Muscle of arm (tissue), 14 donors: Measurements from ENCODE around the gene ZNF503. TPM values are rescaled to one million over a fixed set of nuclear protein-coding genes. Genes with fewer than 3 reads are reported as not detected.

Experiments used
- DNase-seq: peaks from one replicate; pipeline ENCODE4 v3.0.0-alpha.2; 2013
- long read RNA-seq, 11 donors: transcript quantifications; one replicate each; lab custom pipeline, GENCODE V29; 2026
- polyA plus RNA-seq, 12 donors: library from polyadenylated mRNA; unstranded; fragments of 120-200 nt; gene quantifications; one replicate each; pipeline ENCODE4 v1.2.1, GENCODE V29; 2013; ENCODE audit not compliant: insufficient read length in 12 of 12

The ZNF503 gene, protein sequence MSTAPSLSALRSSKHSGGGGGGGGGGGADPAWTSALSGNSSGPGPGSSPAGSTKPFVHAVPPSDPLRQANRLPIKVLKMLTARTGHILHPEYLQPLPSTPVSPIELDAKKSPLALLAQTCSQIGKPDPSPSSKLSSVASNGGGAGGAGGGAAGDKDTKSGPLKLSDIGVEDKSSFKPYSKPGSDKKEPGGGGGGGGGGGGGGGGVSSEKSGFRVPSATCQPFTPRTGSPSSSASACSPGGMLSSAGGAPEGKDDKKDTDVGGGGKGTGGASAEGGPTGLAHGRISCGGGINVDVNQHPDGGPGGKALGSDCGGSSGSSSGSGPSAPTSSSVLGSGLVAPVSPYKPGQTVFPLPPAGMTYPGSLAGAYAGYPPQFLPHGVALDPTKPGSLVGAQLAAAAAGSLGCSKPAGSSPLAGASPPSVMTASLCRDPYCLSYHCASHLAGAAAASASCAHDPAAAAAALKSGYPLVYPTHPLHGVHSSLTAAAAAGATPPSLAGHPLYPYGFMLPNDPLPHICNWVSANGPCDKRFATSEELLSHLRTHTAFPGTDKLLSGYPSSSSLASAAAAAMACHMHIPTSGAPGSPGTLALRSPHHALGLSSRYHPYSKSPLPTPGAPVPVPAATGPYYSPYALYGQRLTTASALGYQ
- polyA plus RNA-seq, result 10 to 100 TPM in 4 of 12 donors, 1 to 10 TPM in 7, not detected in 1; 5.7 to 17.7 (median 9.2) TPM
- long read RNA-seq, donor 1, transcript ZNF503-201 (2 exons, 3,347 nt), result major isoform, 5 of 5 reads
- long read RNA-seq, donor 1, partial matches to known transcripts, result 0 of 5 reads
- long read RNA-seq, donor 1, other reads (novel, unspliced or antisense), result 0 of 5 reads
- long read RNA-seq, donor 2, partial matches to known transcripts, result 0 of 4 reads
- long read RNA-seq, donor 2, other reads (novel, unspliced or antisense), result 0 of 4 reads
- long read RNA-seq, donor 3, partial matches to known transcripts, result 0 of 4 reads
- long read RNA-seq, donor 3, other reads (novel, unspliced or antisense), result 0 of 4 reads
- long read RNA-seq, donor 4, partial matches to known transcripts, result 0 of 1 reads
- long read RNA-seq, donor 4, other reads (novel, unspliced or antisense), result 0 of 1 reads
- long read RNA-seq, donor 5, result 0 reads
- long read RNA-seq, donor 6, partial matches to known transcripts, result 0 of 1 reads
- long read RNA-seq, donor 6, other reads (novel, unspliced or antisense), result 0 of 1 reads
- long read RNA-seq, donor 7, partial matches to known transcripts, result 0 of 2 reads
- long read RNA-seq, donor 7, other reads (novel, unspliced or antisense), result 0 of 2 reads
- long read RNA-seq, donor 8, transcript ZNF503-201 (2 exons, 3,347 nt), result major isoform, 8 of 8 reads
- long read RNA-seq, donor 8, partial matches to known transcripts, result 0 of 8 reads
- long read RNA-seq, donor 8, other reads (novel, unspliced or antisense), result 0 of 8 reads
- long read RNA-seq, donor 9, transcript ZNF503-201 (2 exons, 3,347 nt), result major isoform, 6 of 6 reads
- long read RNA-seq, donor 9, partial matches to known transcripts, result 0 of 6 reads
- long read RNA-seq, donor 9, other reads (novel, unspliced or antisense), result 0 of 6 reads
- long read RNA-seq, donor 10, transcript ZNF503-201 (2 exons, 3,347 nt), result major isoform, 6 of 13 reads
- long read RNA-seq, donor 10, partial matches to known transcripts, result 7 of 13 reads
- long read RNA-seq, donor 10, other reads (novel, unspliced or antisense), result 0 of 13 reads
- long read RNA-seq, donor 11, transcript ZNF503-201 (2 exons, 3,347 nt), result major isoform, 7 of 7 reads
- long read RNA-seq, donor 11, partial matches to known transcripts, result 0 of 7 reads
- long read RNA-seq, donor 11, other reads (novel, unspliced or antisense), result 0 of 7 reads

DNA sequence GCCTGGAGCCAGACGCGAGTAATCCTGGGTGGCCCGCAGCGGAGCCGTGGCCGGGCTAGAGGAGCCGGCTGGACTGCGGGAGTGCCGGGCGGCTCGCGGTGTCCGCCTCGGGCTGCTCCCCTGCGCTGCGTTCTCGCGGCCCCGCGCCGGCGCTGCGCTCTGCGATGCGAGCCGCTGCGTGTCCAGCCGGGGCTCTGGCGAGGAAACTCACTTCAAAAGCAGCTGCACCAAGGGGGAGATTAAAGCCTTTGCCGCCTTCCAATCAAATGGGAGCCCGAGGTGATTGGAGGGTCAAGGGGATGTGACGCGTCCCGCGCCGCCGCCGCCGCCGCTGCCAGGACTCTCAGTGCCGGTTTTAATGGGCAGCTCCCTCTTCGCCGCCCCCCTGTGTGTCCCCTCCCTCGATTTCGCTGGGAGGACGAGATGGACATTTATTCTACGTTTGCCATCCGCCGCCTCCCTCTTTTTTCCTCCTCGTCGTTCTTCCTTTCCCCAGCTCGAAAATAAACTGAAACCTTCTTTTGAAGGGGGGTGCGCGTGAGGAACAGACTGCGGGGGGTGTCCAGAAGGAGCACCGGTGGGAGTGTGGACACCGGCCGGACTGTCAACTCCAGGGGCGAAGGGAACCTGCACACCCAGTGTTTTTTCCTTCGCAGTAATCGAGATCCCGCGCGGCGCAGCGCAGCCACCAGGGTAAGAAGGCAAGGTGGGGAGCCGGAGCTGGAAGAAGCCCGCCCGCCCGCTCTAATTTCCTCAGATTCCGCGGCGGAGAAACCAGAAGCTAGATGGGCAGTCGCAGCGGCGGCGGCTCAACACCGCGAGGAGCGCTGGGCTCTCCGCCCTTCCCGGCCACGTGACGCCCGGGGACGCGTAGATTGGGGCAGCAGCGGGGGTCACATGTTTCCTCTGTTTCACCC lies at the start of gene ZNF503:
TSS of gene ZNF503 (minus strand) at position 196 of the 917 bp plus-strand sequence. CDS start 345 bp downstream, outside the sequence.
- DNase-seq, result peak; percentile 96

DNA sequence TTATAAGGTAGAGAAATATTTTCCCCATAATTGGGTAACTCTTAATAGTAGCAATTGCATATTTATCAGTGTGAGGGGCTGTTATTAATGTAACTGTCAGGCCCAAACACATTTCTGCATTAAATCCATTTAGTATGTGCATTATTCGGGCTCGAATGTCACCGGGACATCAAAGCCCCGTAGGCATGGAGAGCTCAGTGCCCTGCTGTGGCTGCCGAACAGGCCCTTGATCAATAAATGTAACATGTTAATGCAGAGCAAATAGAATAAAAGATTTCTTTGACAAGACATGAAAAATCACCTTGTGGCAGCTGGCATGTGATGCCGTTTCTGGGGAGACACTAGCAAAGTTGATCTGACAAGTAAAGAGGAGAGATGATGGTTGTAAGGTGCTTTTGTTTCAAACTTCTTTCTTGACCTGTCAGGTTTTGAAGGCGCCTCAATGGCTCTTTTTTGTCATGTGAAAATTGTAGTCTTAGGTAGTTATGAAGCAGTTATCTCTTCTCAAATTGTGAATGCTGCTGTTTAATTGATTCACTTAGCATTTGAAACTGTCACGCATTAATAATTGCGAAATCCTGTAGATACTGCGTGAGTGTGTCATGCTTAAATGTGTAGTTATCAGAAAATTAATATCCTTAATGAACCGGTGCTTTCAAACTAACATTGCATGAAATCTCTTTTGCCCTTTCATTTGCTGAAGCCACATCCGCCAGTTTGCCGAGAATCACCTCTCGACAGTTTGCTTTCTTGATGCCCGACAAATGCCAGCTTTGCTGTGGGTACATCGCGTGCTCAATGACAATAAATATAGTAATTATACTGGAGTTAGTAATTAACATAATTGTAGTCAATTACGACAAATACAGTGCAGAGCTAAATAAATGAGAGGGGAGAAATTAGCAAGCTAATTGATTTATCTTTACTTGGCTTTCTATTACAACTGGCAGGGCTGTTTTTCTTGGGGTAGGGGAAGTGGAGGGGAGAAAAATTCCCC lies 49.4 kb upstream of the ZNF503 start:
- DNase-seq, result no peak

- no peak for DNase-seq
Measured at GRCh38 chr10:75450075-75450445, 48.5 kb upstream of the ZNF503 start.

DNA sequence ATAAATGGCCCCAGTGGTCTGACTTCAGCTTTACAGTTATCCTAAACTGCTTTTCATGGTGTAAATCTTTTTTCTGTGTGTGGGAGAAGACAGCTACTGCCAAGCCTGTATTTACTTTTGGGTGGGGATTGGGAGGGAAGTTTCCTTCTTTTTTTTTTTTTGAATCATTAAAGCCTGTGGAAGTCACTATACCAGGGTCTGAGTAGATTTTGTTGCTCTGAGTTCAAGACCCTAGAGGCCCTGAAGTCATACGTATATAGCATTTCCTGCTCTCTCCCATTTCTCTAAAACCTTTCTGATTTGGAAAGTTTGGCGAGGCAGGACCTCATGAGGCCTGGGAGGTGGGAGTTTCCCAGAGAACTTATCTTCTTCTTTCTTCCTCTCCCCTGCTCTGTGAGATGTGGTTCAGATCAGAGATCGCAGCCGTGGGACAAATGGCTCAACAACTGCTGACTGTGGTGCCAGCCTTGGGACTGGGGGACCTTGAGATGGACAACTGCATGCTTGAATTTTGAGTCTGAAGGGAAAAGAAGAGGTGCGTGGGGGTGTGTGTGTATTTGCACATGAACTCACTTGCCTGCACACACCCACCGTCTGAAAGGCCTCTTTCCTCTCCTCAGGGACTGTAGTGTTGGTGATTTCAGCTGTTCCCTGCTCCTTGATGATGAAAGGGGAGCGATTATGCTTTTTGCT lies 48.0 kb upstream of the ZNF503 start:
- peak; percentile 35 for DNase-seq

- DNase-seq, result no peak
Measured at GRCh38 chr10:75448166-75448565, 46.6 kb upstream of the ZNF503 start.

DNA sequence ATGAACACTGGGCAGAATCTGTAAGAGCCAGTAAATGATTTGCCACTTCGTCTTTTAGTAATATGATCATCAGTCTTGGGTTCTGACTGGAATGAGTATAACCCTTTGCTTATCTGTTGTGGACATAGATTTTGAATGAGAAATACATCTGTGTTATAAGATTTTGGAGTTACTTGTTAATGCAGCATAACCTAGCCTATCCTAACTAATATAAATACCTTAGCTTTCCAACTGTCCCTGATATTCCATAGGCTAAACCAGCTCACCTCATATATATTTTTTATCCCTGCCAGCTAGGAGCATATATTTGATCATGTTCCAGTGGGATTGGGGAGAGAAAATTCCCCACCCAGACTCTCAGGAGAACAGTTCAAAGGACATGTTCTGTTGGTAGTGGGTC lies 44.9 kb upstream of the ZNF503 start:
- no peak for DNase-seq

GRCh38 chr10:75444781-75445386 lies 43.3 kb upstream of the ZNF503 start:
- no peak for DNase-seq

DNA sequence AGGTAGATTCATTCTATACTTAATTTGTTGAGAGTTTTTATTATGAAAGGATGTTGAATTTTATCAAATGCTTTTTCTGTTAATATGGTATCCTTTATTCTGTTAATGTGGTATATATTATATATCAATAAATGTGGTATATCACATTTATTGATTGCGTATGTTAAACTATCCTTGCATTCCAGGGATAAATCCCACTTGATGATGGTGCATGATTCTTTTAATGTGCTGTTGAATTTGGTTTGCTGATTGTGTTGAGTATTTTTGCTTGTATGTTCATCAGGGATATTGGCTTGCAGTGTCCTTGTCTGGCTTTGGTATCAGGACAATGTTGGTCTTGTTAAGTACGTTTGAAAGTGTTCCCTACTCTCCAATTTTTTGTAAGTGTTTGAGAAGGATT lies 41.8 kb upstream of the ZNF503 start:
- no peak for DNase-seq

DNA sequence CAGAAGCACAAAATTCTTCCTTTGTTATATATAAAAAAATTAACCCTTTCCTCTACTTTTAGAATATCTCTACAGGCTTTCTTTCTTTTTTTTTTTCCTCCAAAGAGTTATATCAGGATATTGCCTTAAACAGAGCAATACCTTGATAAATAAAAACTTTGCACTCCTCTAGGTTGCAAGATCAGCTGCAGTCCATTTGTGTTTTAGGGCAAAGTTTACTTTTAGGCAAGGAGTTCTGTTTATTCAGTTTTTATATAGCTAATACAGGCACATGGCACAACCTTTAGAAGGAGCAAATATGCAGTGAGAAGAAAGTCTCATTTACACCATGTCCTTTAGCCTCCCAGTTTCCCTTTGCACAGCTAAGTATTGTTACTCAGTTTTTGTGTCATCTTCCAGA lies 40.1 kb upstream of the ZNF503 start:
- no peak for DNase-seq

DNA sequence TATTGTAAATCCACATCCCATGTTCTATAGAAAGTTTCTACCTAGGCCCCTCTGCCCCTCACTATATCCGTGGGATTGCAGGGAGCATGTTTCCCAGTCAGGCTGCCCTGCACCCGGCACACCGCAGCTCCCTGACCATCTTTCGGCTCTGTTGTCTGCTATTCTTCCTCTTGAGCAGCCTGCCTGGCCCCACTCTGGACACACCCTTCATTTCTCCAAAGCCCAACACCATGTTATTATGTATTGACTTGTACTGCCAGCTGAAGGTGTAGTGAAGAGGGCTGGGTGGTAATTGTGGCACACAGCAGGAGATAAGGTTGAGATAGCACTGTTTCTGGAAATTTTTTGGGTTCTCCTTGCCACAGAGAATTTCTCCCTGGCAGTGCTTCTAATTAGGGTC lies 39.6 kb upstream of the ZNF503 start:
- no peak for DNase-seq

- DNase-seq, result no peak
Measured at GRCh38 chr10:75440271-75440793, 38.8 kb upstream of the ZNF503 start.

- DNase-seq, result no peak
Measured at GRCh38 chr10:75439811-75440210, 38.2 kb upstream of the ZNF503 start.

DNA sequence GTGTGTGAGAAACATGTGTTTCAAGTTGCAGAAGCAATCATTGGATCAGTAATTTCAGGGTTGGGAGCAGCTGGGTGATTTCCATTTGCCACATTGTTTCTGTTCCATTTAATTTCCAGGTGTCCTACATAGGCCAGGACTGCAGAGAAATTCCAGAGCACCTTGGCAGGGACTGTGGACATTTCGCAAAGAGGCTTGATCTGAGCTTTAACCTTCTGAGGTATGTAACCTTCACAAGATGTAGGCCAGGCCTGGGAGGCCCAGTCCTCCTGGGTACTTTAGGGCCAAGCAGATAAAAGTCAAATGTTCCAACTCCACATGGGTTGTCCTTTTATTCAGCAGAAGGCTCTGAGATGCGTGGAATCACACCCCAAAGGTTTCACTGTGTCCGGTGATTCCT lies 36.7 kb upstream of the ZNF503 start:
- DNase-seq, result no peak

DNA sequence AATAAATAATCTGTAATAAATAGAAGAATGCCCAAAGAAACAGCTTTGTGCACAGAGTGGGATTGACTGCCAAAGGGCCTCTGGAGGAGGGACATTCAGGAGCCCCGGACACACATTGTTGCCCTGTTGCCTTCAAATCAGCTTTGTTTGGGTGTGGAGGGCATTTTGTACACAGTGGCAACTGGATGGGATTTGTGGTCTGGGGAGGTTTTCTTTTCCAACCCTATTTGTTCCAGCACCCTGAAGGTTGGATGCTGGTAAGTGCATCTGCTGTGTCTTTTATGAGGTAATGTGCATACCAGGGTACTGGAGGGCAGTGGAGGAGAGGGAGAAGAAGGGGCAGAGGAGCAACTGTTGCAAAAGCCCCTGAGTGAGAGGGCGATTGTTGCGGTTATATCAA lies 36.1 kb upstream of the ZNF503 start:
- DNase-seq, result no peak

DNA sequence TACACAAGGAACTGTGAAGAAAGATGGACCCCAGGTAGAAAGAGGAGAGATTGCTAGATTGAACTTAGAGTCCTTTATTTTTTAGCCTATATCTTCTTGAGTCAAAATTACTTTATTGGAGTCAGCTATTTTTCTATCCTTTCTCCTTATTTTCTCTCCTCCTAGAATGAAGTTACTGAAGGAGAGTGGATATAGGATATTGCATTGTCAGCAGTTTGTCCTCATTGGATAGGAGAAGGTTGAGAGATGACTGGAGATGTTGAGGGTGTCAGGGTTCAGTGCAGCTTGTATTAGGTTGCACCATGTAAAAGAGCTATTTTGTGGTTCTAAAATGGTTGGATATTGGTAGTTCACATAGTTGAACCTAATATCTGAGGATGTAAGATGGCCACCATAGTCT lies 35.3 kb upstream of the ZNF503 start:
- no peak for DNase-seq

DNA sequence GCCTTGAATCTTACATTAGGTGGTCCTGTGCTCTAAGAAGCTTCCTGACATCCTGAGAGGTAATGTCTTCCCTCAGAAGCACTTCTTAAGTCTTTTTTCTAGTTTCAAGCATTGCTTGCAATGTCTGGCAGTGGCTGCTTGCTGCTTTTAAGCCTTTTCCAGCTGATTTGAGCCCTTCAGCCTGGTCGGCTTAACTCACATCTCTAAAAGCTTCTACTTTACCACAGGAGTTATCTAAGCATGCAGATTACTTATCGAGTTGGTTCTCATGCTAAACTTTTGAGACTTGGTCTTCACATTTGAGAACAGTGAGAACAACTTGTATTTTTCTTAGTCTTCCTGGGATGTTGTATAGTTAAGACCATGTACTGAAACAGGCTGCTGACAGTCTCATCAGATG lies 33.7 kb upstream of the ZNF503 start:
- DNase-seq, result no peak

DNA sequence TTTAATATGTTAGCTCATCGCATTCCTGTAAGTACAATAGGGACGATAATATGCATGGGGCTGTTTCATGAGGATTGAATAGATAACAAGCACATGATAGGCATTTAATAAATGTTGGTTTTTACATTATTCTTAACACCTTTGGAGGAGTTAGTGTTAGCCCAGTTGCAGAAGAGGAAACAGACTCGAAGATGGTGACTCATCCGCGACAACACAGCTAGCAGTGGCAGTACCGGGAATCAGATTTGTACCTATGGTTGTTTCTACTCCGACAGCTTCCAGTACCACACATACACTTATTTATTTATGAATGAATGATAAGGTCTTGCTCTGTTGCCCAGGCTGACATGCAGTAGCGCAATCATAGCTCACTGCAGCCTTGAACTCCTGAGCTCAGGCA lies 32.7 kb upstream of the ZNF503 start:
- DNase-seq, result no peak
